ENCODE measurements around the gene SLC9A2. TPM values are rescaled to one million over a fixed set of nuclear protein-coding genes. Genes with fewer than 3 reads are reported as not detected.

Gene SLC9A2
- total RNA-seq, 1 experiment from 2014 or later = 7.1 TPM

- Histone ChIP-seq H4K20me1 (ENCODE audit: low read length) (no peaks in the 10 kb centered on the region), H3K27ac (ENCODE audit: low read length) (no peak overlapping the region), H3K9ac (ENCODE audit: low read length) (no peak overlapping the region), H3K79me2 (ENCODE audit: low read length) (no peaks in the 10 kb centered on the region), H3K9me3 (ENCODE audit: low read length) (no peaks in the 10 kb centered on the region), H3K4me3 (ENCODE audit: low read length) (no peak overlapping the region), H3K4me2 (ENCODE audit: low read length) (no peak overlapping the region), H2AFZ (ENCODE audit: low read length) (no peak overlapping the region), H3K9me2 (replicated peaks; ENCODE audit: low read length) (no peaks in the 10 kb centered on the region), H3F3A (ENCODE audit: low read length, unreplicated experiment) (no peaks in the 10 kb centered on the region), H3K4me1 (ENCODE audit: insufficient read depth, low read length) (0 out of 2 replicates have a peak, but pooled peaks cover 5% of the 10 kb centered on the region), H3K27me3 (ENCODE audit: low read length) (no peaks in the 10 kb centered on the region), H3K36me3 (ENCODE audit: low read depth, low read length) (no peaks in the 10 kb centered on the region)
- ATAC-seq = no peak
- TF ChIP-seq, protein P1, sequence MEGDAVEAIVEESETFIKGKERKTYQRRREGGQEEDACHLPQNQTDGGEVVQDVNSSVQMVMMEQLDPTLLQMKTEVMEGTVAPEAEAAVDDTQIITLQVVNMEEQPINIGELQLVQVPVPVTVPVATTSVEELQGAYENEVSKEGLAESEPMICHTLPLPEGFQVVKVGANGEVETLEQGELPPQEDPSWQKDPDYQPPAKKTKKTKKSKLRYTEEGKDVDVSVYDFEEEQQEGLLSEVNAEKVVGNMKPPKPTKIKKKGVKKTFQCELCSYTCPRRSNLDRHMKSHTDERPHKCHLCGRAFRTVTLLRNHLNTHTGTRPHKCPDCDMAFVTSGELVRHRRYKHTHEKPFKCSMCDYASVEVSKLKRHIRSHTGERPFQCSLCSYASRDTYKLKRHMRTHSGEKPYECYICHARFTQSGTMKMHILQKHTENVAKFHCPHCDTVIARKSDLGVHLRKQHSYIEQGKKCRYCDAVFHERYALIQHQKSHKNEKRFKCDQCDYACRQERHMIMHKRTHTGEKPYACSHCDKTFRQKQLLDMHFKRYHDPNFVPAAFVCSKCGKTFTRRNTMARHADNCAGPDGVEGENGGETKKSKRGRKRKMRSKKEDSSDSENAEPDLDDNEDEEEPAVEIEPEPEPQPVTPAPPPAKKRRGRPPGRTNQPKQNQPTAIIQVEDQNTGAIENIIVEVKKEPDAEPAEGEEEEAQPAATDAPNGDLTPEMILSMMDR (conservative IDR thresholded peaks at IDR 0.05; ENCODE audit: low read depth, low read length) = peak; percentile 72
- no peak for TF ChIP-seq EZH2 (IDR thresholded peaks at IDR 0.05; ENCODE audit: low read length, unreplicated experiment)
- no TSS peak for BruUV-seq (replicated peaks)
- peak; percentile 56 for DNase-seq
- CTCF ChIA-PET = no interaction called here
- intact Hi-C loops (cut with micrococcal nuclease) = no loop called here
- POLR2A ChIA-PET (ENCODE audit: unreplicated experiment) = no interaction called here
These were observed 26.8 kb upstream of the SLC9A2 start for GRCh38 chr2:102592601-102593000.

- Histone ChIP-seq H4K20me1 (ENCODE audit: low read length) (no peaks in the 10 kb centered on the region), H3K9ac (ENCODE audit: low read length) (no peak overlapping the region), H3K79me2 (ENCODE audit: low read length) (no peaks in the 10 kb centered on the region), H3K4me2 (ENCODE audit: low read length) (no peak overlapping the region), H3K4me1 (ENCODE audit: insufficient read depth, low read length) (0 out of 2 replicates have a peak, but pooled peaks cover 5% of the 10 kb centered on the region), H3K9me3 (ENCODE audit: low read length) (no peaks in the 10 kb centered on the region), H3F3A (ENCODE audit: low read length, unreplicated experiment) (no peaks in the 10 kb centered on the region), H3K36me3 (ENCODE audit: low read depth, low read length) (no peaks in the 10 kb centered on the region), H3K4me3 (ENCODE audit: low read length) (no peak overlapping the region), H3K9me2 (replicated peaks; ENCODE audit: low read length) (no peaks in the 10 kb centered on the region), H2AFZ (ENCODE audit: low read length) (no peak overlapping the region), H3K27me3 (ENCODE audit: low read length) (no peaks in the 10 kb centered on the region), H3K27ac (ENCODE audit: low read length) (no peak overlapping the region)
- POLR2A ChIA-PET (ENCODE audit: unreplicated experiment) = no interaction called here
- intact Hi-C loops (cut with micrococcal nuclease) = no loop called here
- no TSS peak for BruUV-seq (replicated peaks)
- CTCF ChIA-PET = no interaction called here
- DNase-seq = no peak
- TF ChIP-seq EZH2phosphoT487 (IDR thresholded peaks at IDR 0.05; ENCODE audit: borderline replicate concordance, low read length) (no peak), EZH2 (IDR thresholded peaks at IDR 0.05; ENCODE audit: low read length, unreplicated experiment) (no peak)
- TF ChIP-seq, protein P1 (conservative IDR thresholded peaks at IDR 0.05; ENCODE audit: low read depth, low read length) = no peak
- no peak for ATAC-seq
These were observed 25.8 kb upstream of the SLC9A2 start for GRCh38 chr2:102593516-102593915.

- no peak for ATAC-seq
- Histone ChIP-seq H3K4me2 (ENCODE audit: low read length) (no peak overlapping the region), H3K27ac (ENCODE audit: low read length) (no peak overlapping the region), H2AFZ (ENCODE audit: low read length) (peak overlapping the region; percentile 58), H3K36me3 (ENCODE audit: low read depth, low read length) (no peaks in the 10 kb centered on the region), H4K20me1 (ENCODE audit: low read length) (no peaks in the 10 kb centered on the region), H3K4me3 (ENCODE audit: low read length) (no peak overlapping the region), H3F3A (ENCODE audit: low read length, unreplicated experiment) (no peaks in the 10 kb centered on the region), H3K4me1 (ENCODE audit: insufficient read depth, low read length) (0 out of 2 replicates have a peak, but pooled peaks cover 5% of the 10 kb centered on the region), H3K9me2 (replicated peaks; ENCODE audit: low read length) (no peaks in the 10 kb centered on the region), H3K9ac (ENCODE audit: low read length) (no peak overlapping the region), H3K9me3 (ENCODE audit: low read length) (no peaks in the 10 kb centered on the region), H3K27me3 (ENCODE audit: low read length) (no peaks in the 10 kb centered on the region), H3K79me2 (ENCODE audit: low read length) (no peaks in the 10 kb centered on the region)
- POLR2A ChIA-PET (ENCODE audit: unreplicated experiment) = no interaction called here
- CTCF ChIA-PET = no interaction called here
- intact Hi-C loops (cut with micrococcal nuclease) = no loop called here
- TF ChIP-seq EZH2phosphoT487 (IDR thresholded peaks at IDR 0.05; ENCODE audit: borderline replicate concordance, low read length) = no peak
- no peak for TF ChIP-seq EZH2 (IDR thresholded peaks at IDR 0.05; ENCODE audit: low read length, unreplicated experiment)
- TF ChIP-seq, protein P1 (conservative IDR thresholded peaks at IDR 0.05; ENCODE audit: low read depth, low read length) = no peak
- no peak for DNase-seq
- BruUV-seq (replicated peaks) = no TSS peak
These were observed 24.8 kb upstream of the SLC9A2 start for GRCh38 chr2:102594445-102595016.

Measured in PC-3 (cell line).